ENCODE measurements around the gene PCTP. TPM values are rescaled to one million over a fixed set of nuclear protein-coding genes. Genes with fewer than 3 reads are reported as not detected.

PCTP gene
- polyA plus RNA-seq, 1 of the 3 experiments (the other 2 are of a cell fraction), result 20.8 TPM

DNA sequence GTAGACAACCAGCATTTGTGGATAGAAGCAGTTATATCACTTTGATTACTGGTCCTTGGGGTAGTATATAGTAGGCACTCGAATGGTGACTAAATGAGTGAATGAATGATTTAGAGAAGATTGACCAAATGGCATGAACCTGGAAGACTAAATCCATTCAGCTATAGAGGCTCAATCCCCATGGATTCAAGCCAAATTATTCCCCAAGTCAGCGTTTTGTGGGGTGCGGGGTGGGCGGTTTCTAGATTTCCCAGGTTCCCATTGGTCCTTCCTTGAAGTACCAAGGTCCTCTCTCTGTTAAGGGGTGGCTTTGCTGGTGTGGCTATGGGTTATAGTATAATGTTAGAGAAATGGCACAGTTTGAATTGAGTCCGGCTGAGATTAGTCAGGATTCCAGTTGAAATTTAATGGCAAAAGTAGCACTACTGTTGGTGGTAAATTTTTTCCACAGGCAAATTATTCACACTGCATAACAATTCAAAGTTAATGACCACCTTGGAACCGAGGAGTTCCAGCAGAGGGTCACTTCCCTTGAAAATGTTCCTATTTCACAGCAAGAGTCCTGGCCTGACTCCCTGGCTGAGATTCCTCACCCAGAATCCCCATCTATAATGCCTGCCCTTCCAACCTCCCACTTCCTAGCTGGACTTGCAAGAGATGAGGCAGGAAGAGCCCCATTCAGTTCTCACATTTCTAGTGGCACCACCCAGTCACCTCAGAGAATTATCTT lies 27.7 kb downstream of the PCTP start:
- H3F3A ChIP-seq (replicated peaks; ENCODE audit: insufficient read depth), result no peaks in the 10 kb centered on the region
- POLR2A ChIA-PET, result no interaction called here
- WGBS (ENCODE audit: low lambda C conversion rate), result 92% methylated on average over 6 of the region's 6 CpGs

DNA sequence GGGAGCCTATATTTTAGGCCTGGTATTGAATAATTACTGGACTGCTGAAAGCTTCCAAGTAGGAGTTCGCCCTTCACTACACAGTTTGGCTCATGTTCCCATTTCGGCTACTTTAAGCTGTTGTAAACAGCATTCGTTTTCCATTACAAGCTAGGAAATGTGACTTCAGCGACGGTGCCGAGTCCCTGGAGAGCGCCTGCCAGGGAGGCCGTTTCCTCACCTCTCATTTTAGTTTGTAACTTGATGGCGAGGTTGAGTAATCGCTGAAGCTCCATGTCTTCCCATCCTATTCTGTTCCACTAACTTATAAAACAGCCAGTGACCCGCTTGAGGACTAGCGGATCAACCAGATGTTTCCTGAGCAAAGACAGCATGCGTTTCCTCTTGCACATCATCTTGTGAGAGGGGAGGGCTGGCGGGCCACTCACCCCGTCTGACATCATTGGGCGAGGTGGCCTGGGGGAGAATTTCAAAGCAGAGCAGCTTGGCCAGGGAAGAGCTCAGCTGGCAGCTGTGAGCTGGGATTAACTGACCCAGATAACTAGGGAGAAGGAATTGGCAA lies 32.9 kb downstream of the PCTP start:
- POLR2A ChIA-PET, result no interaction called here
- H2AFZ ChIP-seq (ENCODE audit: low read depth), result no peak overlapping the region
- TF ChIP-seq FOXM1 (IDR thresholded peaks at IDR 0.05; ENCODE audit: low read depth) (no peak), EP300 (IDR thresholded peaks at IDR 0.05; ENCODE audit: borderline replicate concordance in 1 of 2, low read depth in 1 of 2, low read length in 1 of 2) (no peak), REST (IDR thresholded peaks at IDR 0.05; ENCODE audit: low read depth, low read length) (no peak), RAD21 (IDR thresholded peaks at IDR 0.05; ENCODE audit: low read length) (no peak), SMC3 (IDR thresholded peaks at IDR 0.05; ENCODE audit: low read depth, low read length) (no peak), FOSL2 (IDR thresholded peaks at IDR 0.05; ENCODE audit: borderline replicate concordance, low read depth) (no peak)
- no peaks in the 10 kb centered on the region for H3K9me2 ChIP-seq
- peaks cover 0 to 6% of the 10 kb centered on the region in 2 experiments; a peak in 1 of 4 replicates for H3K4me1 ChIP-seq (ENCODE audit: control insufficient read depth in 1 of 2, insufficient read depth in 2 of 2, low read depth in 1 of 2, low read length in 1 of 2)
- no peaks in the 10 kb centered on the region for H3K36me3 ChIP-seq (replicated peaks in 1 of 2; ENCODE audit: control insufficient read depth in 1 of 2, insufficient read depth in 2 of 2, low read length in 1 of 2)
- H3K4me2 ChIP-seq, result no peak overlapping the region
- WGBS (ENCODE audit: low lambda C conversion rate), result 66% methylated on average over 16 of the region's 16 CpGs
- no peaks in the 10 kb centered on the region for H3K27me3 ChIP-seq (ENCODE audit: insufficient read depth)
- DNase-seq, result peak; percentile 38
- no peaks in the 10 kb centered on the region for H3K79me2 ChIP-seq (ENCODE audit: insufficient read depth)
- no peaks in the 10 kb centered on the region for H3F3A ChIP-seq (replicated peaks; ENCODE audit: insufficient read depth)
- no peak overlapping the region for H3K27ac ChIP-seq (ENCODE audit: low read depth in 2 of 2, low read length in 1 of 2)
- H3K9ac ChIP-seq, result no peak overlapping the region
- H3K4me3 ChIP-seq (ENCODE audit: low read depth in 2 of 2, low read length in 1 of 2), result no peak overlapping the region
- CTCF ChIA-PET, result interaction anchor here (0.6 to 19.5 kb wide), 8 partner anchors 10 to 269 kb away, joined by 3 to 499 read pairs (median 6); no protein-coding TSS in a partner anchor
- H3K9me3 ChIP-seq, result no peaks in the 10 kb centered on the region
- no peaks in the 10 kb centered on the region for H4K20me1 ChIP-seq (ENCODE audit: insufficient read depth)

More for the DNA sequence above, 27.7 kb downstream of the PCTP start:
- DNase-seq, result no peak
- Histone ChIP-seq H3K9me2 (no peaks in the 10 kb centered on the region), H3K27me3 (ENCODE audit: insufficient read depth) (no peaks in the 10 kb centered on the region), H3K4me2 (no peak overlapping the region), H3K79me2 (ENCODE audit: insufficient read depth) (no peaks in the 10 kb centered on the region), H2AFZ (ENCODE audit: low read depth) (no peak overlapping the region), H3K4me3 (ENCODE audit: low read depth in 2 of 2, low read length in 1 of 2) (no peak overlapping the region), H4K20me1 (ENCODE audit: insufficient read depth) (no peaks in the 10 kb centered on the region), H3K9me3 (no peaks in the 10 kb centered on the region), H3K27ac (ENCODE audit: low read depth in 2 of 2, low read length in 1 of 2) (no peak overlapping the region), H3K9ac (no peak overlapping the region), H3K4me1 (ENCODE audit: control insufficient read depth in 1 of 2, insufficient read depth in 2 of 2, low read depth in 1 of 2, low read length in 1 of 2) (no peaks in the 10 kb centered on the region; a peak in 1 of 4 replicates), H3K36me3 (replicated peaks in 1 of 2; ENCODE audit: control insufficient read depth in 1 of 2, insufficient read depth in 2 of 2, low read length in 1 of 2) (peaks cover 13 to 47% of the 10 kb centered on the region in 2 experiments)
- CTCF ChIA-PET, result interaction anchor here (1.1 to 19.5 kb wide), 4 partner anchors 8 to 249 kb away, joined by 3 to 499 read pairs (median 86); partner anchors contain the start of gene TMEM100
- no peak for TF ChIP-seq TAF1 (IDR thresholded peaks at IDR 0.05; ENCODE audit: borderline replicate concordance, low read depth, low read length)
- TF ChIP-seq CTCF (IDR thresholded peaks at IDR 0.05), result no peak
- no peak for TF ChIP-seq CHD2 (IDR thresholded peaks at IDR 0.05; ENCODE audit: low read length, partially characterized antibody)
- TF ChIP-seq SIN3A (IDR thresholded peaks at IDR 0.05; ENCODE audit: borderline replicate concordance, low read depth, low read length), result no peak
- TF ChIP-seq EZH2phosphoT487 (IDR thresholded peaks at IDR 0.05; ENCODE audit: borderline replicate concordance, low read depth), result no peak
- TF ChIP-seq POLR2AphosphoS5 (IDR thresholded peaks at IDR 0.05; ENCODE audit: low read depth, low read length), result no peak
- TF ChIP-seq YY1 (IDR thresholded peaks at IDR 0.05; ENCODE audit: low read depth), result no peak
- TF ChIP-seq RAD21 (IDR thresholded peaks at IDR 0.05; ENCODE audit: low read length), result no peak
- no peak for TF ChIP-seq RFX5 (IDR thresholded peaks at IDR 0.05; ENCODE audit: low read length)
